COLO829 (cell line): ENCODE results near the gene COL5A2.
A peak's percentile ranks its signal among the peaks of the same experiment; 100 is the strongest.

Source experiments
- DNase-seq: peaks from one replicate; pipeline ENCODE4 v3.0.0; 2012; ENCODE audit warnings: low spot score

COL5A2 gene

GRCh38 chr2:189178726-189179569 lies 613 bp downstream of the COL5A2 start:
- peak; percentile 51 for DNase-seq

GRCh38 chr2:189178054-189178453 lies 1.5 kb downstream of the COL5A2 start:
- DNase-seq = no peak

- no peak for DNase-seq
Measured at GRCh38 chr2:189177251-189177840, 2.2 kb downstream of the COL5A2 start.

GRCh38 chr2:189176516-189176915 lies 3.0 kb downstream of the COL5A2 start:
- DNase-seq = no peak

GRCh38 chr2:189175869-189176433 lies 3.6 kb downstream of the COL5A2 start:
- no peak for DNase-seq

- DNase-seq = no peak
Measured at GRCh38 chr2:189171956-189172609, 7.5 kb downstream of the COL5A2 start.

- DNase-seq = no peak
Measured at GRCh38 chr2:189168856-189169499, 10.6 kb downstream of the COL5A2 start.

- no peak for DNase-seq
Measured at GRCh38 chr2:189165656-189166380, 13.7 kb downstream of the COL5A2 start.

GRCh38 chr2:189164746-189165145 lies 14.8 kb downstream of the COL5A2 start:
- DNase-seq = no peak

DNA sequence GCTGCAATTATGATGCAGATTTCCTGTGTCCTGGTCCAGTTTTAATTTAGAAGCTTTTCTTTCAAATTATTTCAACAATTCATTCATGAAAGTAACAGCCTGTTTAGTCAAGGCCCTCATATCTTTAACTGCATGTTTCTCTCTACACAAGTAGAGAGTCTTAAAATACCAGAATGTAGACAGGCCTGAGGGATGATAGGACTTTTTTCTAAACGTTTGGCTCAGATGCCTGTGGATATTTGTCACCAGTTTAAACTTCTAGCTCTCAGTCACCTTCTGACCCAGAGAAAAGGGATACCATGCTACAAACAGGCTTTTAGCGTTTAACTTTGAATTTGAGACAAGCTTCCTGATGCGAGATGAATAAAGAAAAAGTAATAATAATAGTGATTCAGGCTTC lies 15.7 kb downstream of the COL5A2 start:
- DNase-seq = no peak

DNA sequence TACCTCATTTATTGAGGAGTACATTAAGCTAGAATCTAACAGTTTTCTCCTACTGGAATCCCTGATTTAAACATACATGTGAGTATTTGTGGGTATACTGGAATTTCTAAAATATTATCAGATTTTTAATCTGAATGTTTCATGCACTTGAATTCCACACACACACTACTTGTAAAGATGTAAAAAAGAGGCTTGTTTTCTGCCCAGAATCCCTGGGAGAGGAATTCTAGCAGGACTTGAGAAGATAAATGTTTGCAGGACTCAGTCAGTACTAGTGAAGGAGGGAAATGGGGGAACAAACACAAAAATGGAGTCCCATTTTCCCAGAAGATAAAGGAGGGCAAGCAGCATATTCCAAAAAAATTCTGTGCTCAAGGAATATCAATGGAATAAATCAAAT lies 17.0 kb downstream of the COL5A2 start:
- no peak for DNase-seq

- no peak for DNase-seq
Measured at GRCh38 chr2:189161894-189162293, 17.7 kb downstream of the COL5A2 start.

GRCh38 chr2:189159717-189160116 lies 19.8 kb downstream of the COL5A2 start:
- no peak for DNase-seq

GRCh38 chr2:189159273-189159672 lies 20.3 kb downstream of the COL5A2 start:
- DNase-seq = no peak

GRCh38 chr2:189157939-189158338 lies 21.6 kb downstream of the COL5A2 start:
- no peak for DNase-seq

DNA sequence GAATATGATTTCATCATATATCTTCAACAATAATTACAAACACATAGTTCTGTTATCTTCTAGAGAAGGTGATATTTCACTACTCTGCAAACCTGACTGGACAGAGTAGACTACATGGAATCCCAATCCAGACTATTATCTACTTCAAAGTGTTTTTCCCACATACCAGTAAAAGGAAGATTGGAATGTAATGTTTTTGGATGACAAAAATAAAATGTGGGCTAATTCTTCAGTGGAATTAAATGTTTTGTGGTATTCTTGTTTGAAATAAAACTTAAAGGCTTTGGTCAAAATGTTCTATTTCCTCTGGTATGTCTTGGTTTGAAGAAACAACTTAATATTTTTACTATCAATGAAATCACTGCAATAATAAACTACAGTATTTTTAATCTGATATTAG lies 22.1 kb downstream of the COL5A2 start:
- no peak for DNase-seq

- no peak for DNase-seq
Measured at GRCh38 chr2:189155795-189156194, 23.8 kb downstream of the COL5A2 start.

GRCh38 chr2:189153619-189154018 lies 25.9 kb downstream of the COL5A2 start:
- DNase-seq = no peak

GRCh38 chr2:189152483-189152882 lies 27.1 kb downstream of the COL5A2 start:
- DNase-seq = no peak

DNA sequence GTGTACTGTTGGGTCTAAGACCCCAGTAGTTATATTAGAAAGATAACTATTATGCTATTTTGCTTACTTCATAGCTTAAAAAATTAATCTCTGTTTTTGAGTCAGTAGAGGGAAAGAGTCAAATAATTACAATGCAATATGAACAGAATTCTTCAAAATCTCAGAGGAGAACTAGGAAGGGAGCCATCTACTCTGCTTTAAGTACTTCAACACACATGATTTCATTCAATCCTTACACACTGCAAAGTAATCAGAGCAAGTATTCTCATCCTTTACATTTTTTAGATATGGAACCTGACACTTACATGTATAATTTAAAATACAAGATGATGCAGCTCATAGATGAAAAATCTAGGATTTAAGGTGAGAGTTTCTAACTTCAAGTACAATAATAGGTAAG lies 27.7 kb downstream of the COL5A2 start:
- DNase-seq = no peak

GRCh38 chr2:189150033-189150432 lies 29.5 kb downstream of the COL5A2 start:
- peak; percentile 57 for DNase-seq

- DNase-seq = no peak
Measured at GRCh38 chr2:189147989-189148388, 31.6 kb downstream of the COL5A2 start.
